ENCODE results near the gene FAT3.

FAT3 gene

DNA sequence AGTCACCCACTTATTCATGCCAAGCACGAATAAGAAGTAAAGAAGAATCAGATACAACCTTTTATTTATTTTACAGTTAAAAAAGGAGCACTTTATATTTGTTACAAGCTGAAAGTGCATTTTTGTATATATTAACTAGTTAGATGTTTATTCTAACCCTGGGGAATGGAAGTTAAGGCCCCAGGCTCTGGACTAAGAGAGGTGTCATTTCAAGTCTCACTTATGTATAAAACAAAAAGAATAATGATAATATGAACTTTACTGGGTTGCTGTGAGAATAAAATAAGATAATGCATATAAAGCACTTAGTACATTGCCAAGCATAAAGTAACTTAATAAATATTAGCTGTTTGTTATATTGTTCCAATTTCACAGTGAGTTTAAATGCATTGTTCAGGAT lies 12.1 kb upstream of the FAT3 start:
- FAIRE-seq (no peak), DNase-seq (ENCODE audit: insufficient read length) (no peak)
- TF ChIP-seq POLR2AphosphoS5 (IDR thresholded peaks at IDR 0.05; ENCODE audit: low read depth, low read length) (no peak), TAF1 (IDR thresholded peaks at IDR 0.05; ENCODE audit: borderline replicate concordance, low read depth, low read length) (no peak), POLR2A (IDR thresholded peaks at IDR 0.05; ENCODE audit: low read depth, low read length) (no peak)

DNA sequence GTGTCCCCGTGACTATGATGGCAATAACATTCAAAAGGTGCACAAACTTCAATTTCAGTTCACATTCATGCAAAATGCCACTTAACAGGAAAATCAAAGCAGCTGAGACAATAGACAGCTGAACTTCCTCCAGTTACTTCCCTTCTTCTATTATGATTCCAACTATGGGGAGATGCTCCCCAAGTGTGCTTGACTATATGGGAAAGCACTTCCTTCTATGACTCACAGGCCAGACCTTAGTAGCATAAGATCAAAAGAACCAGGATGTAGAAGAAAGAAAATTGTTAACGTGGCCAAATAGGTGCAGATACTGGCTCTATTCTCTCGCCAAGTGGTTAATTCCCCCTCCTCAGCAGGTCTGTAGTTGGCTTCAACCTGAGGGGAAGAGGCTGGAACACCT lies 7.8 kb upstream of the FAT3 start:
- no peak for TF ChIP-seq TAF1 (IDR thresholded peaks at IDR 0.05; ENCODE audit: borderline replicate concordance, low read depth, low read length)
- TF ChIP-seq POLR2AphosphoS5 (IDR thresholded peaks at IDR 0.05; ENCODE audit: low read depth, low read length), result no peak
- TF ChIP-seq POLR2A (IDR thresholded peaks at IDR 0.05; ENCODE audit: low read depth, low read length), result no peak
- DNase-seq (ENCODE audit: insufficient read length) (no peak), FAIRE-seq (no peak)

DNA sequence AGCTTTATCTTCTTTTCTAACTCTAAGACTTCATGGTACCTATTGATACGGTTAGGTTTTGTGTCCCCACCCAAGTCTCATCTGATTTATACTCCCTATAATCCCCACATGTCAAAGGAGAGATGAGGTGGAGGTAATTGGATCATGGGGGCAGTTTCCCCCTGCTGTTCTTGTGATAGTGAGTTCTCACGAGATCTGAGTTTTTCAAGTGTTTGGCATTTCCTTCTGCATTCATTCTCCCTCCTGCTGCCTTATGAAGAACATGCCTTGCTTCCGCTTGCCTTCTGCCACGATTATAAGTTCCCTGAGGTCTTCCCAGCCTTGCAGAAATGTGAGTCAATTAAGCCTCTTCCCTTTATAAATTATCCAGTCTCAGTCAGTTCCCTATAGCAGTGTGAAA lies 5.1 kb upstream of the FAT3 start:
- no peak for DNase-seq (ENCODE audit: insufficient read length)
- no peak for FAIRE-seq
- TF ChIP-seq POLR2A (IDR thresholded peaks at IDR 0.05; ENCODE audit: low read depth, low read length) (no peak), TAF1 (IDR thresholded peaks at IDR 0.05; ENCODE audit: borderline replicate concordance, low read depth, low read length) (no peak), POLR2AphosphoS5 (IDR thresholded peaks at IDR 0.05; ENCODE audit: low read depth, low read length) (no peak)

DNA sequence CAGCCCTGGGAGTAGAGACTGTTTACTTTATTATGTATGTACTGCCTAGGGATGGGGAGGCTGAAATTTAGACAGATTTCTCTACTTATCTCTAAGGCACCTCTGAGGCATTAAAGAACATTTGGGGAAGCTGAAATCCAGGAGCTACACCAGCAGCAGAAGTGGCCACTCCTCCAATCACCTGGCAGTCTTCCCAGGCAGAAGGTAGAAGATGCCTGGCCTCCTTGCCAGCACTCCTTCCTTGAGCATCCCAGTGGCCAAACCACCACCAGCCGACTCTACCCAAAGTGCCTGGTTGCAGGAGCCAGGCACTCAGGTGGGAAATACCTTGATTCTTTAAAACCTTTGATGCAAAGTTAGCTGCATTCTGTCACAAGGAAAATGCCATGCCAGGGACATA lies 1.9 kb upstream of the FAT3 start:
- FAIRE-seq (no peak), DNase-seq (ENCODE audit: insufficient read length) (no peak)
- TF ChIP-seq TAF1 (IDR thresholded peaks at IDR 0.05; ENCODE audit: borderline replicate concordance, low read depth, low read length), result no peak
- no peak for TF ChIP-seq POLR2A (IDR thresholded peaks at IDR 0.05; ENCODE audit: low read depth, low read length)
- no peak for TF ChIP-seq POLR2AphosphoS5 (IDR thresholded peaks at IDR 0.05; ENCODE audit: low read depth, low read length)

DNA sequence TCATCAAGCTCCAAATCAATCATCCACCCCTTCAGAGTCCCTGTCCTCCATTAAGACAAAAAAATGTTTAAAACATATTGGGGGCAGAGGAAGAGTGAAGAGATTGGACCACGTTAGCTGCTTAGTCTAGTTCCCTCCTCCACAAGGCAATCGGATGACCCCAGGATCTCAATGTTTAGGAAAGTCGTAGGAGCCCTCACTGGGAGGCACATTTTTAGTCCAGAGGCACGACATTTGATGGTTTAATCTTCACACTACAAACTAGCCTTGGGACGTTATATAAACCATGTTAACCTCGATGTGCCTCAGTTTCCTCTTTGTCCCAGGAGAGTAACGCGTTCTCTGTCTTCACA lies 588 bp upstream of the FAT3 start:
- DNase-seq (ENCODE audit: insufficient read length), result no peak
- FAIRE-seq, result no peak
- TF ChIP-seq POLR2A (IDR thresholded peaks at IDR 0.05; ENCODE audit: low read depth, low read length) (no peak), TAF1 (IDR thresholded peaks at IDR 0.05; ENCODE audit: borderline replicate concordance, low read depth, low read length) (no peak), POLR2AphosphoS5 (IDR thresholded peaks at IDR 0.05; ENCODE audit: low read depth, low read length) (no peak)

DNA sequence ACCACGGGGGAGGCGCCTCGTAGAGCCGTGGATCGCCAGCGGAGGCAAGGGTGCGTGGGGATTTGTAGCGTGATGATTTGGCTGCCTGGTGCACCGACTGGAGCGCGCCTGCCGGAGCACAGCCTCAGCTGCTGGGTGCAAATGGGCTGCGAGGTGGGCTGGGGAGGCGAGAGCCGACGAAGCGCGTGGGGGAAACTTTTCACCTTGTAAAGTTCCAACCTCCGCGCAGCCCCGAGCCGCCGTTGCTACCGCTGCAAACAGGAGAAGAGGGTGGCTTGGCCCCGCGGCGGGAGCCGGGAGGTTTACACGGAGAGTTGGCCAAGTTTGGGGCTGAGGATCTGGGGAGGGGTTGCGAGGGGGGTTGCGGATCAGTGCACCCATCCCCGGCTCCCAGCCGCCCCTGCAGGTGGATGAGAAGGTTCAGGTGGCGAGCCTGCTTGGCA lies 528 bp downstream of the FAT3 start:
- DNase-seq (ENCODE audit: insufficient read length), result no peak
- no peak for FAIRE-seq
- TF ChIP-seq POLR2A (IDR thresholded peaks at IDR 0.05; ENCODE audit: low read depth, low read length) (no peak), TAF1 (IDR thresholded peaks at IDR 0.05; ENCODE audit: borderline replicate concordance, low read depth, low read length) (no peak), POLR2AphosphoS5 (IDR thresholded peaks at IDR 0.05; ENCODE audit: low read depth, low read length) (no peak)

DNA sequence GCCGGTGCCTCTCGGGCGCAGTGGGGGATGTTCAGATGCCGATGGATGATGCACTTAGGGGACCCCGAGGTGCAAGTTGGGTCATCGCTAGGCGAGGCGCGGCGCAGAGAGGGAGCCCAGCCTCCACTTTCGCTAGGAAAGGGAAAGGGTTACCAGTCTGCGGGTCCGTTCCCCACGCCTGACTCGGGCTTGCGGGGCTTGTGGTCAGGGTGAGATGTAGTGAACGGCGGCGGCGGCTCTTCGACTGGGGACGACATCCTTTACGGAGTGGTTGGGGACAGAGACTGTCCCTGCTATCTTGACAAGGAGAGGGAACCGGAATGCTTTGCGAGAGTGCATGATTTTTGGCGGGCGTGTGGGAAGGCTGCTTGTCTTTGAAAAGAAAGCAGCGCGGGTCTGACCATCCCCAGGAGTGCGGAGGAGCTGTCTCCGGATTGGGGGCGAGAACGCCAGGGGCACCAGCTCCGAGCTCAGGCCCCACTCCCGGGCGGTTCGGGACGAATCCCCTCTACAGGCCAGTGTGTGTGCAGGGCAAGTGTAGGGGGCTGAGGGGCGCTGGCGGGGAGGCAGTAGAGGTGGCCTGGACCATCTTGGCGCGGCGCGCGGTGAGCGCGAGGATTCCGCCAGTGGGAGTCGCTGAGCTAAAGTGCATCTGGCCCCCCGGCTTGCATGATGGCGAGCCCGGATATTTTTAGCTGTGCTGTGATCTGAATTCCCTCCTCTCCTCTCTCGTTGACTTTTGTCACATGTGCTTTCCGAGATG lies 1.1 kb downstream of the FAT3 start:
- DNase-seq (ENCODE audit: insufficient read length), result no peak
- FAIRE-seq, result no peak
- TF ChIP-seq POLR2AphosphoS5 (IDR thresholded peaks at IDR 0.05; ENCODE audit: low read depth, low read length) (no peak), TAF1 (IDR thresholded peaks at IDR 0.05; ENCODE audit: borderline replicate concordance, low read depth, low read length) (no peak), POLR2A (IDR thresholded peaks at IDR 0.05; ENCODE audit: low read depth, low read length) (no peak)

DNA sequence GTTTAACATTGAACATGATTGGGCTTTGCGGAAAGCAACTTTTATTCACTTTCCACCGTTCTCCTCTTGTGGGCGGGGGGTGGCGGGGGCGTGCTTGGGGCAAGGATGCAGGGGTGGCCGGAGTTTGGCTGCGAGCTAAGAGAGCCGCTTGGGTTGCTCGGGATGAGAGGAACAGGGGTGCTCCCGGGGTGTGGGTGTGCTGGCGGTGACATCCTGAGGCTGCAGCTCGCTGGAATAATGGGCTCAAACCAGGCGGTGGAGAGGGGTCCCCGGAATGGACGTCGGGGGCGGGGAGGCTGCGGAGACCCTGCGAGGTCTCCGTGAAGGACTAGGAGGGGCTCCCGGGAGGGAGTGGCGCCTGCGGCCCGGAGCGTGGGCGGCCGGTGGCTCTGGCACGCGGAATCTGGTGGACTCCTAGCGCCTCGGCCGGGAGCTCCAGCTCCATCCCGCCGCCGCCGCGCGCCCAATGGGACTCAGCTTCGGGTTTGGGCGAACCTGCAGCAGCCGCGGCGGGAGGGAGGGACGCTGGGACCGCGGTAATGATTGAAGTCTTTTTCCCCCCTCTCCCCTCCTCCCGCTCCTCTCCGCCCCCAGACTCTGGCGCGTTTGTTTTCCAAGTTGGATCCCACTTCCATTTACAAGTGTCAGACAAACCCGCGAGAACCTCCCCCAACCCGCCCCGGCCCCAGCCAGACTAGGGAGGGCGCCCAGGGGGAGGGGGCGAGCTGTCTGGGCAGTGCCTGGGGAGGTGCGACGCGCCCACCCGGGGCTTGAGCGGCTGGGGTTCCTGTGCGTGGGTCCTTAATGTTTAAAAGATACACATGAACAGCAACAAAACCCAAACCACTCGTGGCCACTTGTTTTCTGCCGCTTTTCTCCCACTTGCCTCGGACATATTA lies 2.0 kb downstream of the FAT3 start:
- TF ChIP-seq TAF1 (IDR thresholded peaks at IDR 0.05; ENCODE audit: borderline replicate concordance, low read depth, low read length) (no peak), POLR2A (IDR thresholded peaks at IDR 0.05; ENCODE audit: low read depth, low read length) (no peak), POLR2AphosphoS5 (IDR thresholded peaks at IDR 0.05; ENCODE audit: low read depth, low read length) (no peak)
- DNase-seq (ENCODE audit: insufficient read length), result no peak
- no peak for FAIRE-seq

DNA sequence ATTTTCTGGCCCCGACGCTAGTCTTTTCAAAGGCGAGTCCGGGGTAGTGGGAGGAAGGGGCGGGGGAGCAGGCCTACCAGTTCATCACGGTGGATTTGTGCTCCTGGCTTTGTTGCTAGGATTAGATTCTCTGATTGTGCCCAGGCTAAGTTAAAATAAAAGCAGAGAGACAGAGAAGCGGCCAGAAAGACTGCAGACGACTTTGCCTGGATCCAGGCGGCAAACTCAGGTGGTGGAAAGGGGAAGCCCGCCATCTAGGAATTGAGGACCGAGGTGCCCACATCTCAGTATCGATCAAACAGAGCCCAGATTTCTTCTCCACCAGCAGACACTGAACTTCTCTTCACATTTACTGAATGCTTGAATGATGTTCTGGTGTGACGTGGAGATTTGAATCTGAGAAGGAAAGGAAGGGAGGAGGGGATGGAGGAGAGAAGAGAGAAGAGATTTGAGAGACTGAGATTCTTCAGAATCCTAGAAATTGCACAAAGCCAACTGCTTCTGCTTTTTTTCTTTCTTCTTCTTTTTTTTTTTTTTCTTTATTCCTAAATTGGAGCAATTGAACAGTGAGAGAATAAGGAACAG lies 2.7 kb downstream of the FAT3 start:
- TF ChIP-seq POLR2A (IDR thresholded peaks at IDR 0.05; ENCODE audit: low read depth, low read length) (no peak), TAF1 (IDR thresholded peaks at IDR 0.05; ENCODE audit: borderline replicate concordance, low read depth, low read length) (no peak), POLR2AphosphoS5 (IDR thresholded peaks at IDR 0.05; ENCODE audit: low read depth, low read length) (no peak)
- no peak for FAIRE-seq
- DNase-seq (ENCODE audit: insufficient read length), result no peak

DNA sequence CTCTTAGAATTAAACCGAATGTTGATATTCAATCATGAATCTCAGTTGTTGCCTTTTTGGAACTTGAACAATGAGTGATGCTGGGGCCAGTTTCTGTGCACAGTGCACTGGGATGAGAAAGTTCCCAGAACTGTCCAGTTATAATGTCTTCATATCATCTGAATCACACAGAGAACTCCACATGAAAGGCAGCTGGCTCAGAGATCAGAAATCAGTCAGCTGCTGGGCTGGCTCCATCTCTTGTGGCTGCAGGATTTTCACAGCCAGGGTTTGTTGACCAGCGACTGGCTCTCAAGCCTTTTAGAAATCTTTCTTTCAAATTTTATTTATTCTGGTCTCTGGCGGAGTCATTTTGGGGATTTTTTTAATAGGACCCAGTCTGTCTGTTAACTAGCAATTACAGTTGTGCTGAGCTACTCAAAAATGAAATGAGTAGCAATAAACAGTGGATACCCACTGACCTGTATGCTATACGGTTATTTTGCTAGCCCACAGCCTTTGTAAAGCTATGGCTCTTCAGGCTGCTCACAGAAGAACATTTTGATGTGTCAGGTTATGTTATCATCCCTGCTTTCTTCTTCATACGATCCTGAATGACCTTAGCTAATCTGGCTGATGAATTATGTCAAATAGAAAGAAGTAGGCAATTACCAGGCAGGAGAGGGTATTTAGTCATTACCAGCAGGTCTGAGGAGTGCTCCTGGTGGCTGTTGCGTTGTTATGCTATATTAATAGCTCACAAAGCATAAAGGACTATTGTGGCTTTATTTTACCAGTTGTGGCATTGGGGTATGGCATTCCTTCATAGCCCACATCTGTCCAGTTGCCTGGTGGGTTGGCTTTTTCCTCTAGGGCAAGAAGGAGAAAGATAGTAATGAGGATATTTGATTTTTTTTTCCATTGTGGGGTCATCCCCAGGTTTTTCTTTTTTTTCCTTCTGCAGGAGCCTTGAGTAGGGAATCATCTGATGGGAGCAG lies 3.6 kb downstream of the FAT3 start:
- no peak for DNase-seq (ENCODE audit: insufficient read length)
- TF ChIP-seq POLR2A (IDR thresholded peaks at IDR 0.05; ENCODE audit: low read depth, low read length), result no peak
- TF ChIP-seq POLR2AphosphoS5 (IDR thresholded peaks at IDR 0.05; ENCODE audit: low read depth, low read length), result no peak
- no peak for TF ChIP-seq TAF1 (IDR thresholded peaks at IDR 0.05; ENCODE audit: borderline replicate concordance, low read depth, low read length)
- FAIRE-seq, result no peak
